HG03139 (cell line): ENCODE results near the gene DDX17.

Source experiments
- ATAC-seq: cut with Tn5 transposase; IDR thresholded peaks from one replicate; pipeline ENCODE4 v1.9.1; 2021; ENCODE audit not compliant: unreplicated experiment

Gene DDX17

DNA sequence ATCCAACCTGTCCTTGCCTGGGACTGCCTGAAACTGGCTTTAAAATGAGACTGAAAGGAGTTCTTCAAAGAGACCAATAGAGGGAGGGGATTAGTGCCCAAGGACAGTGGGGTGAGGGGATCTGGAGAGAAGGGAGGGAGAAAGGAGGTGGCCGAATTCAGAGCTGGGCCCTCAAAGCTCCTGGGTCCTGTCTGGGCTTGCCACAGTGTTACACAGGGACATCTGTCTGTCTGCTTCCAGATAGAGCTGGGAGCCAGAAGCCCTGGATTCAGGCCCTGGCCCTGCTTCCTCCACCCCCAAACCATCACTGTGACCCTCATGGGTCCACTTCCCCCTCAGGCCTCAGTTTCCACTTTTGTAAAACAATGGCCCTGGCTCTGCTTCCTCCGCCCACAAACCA lies 54.7 kb downstream of the DDX17 start:
- ATAC-seq = no peak

DNA sequence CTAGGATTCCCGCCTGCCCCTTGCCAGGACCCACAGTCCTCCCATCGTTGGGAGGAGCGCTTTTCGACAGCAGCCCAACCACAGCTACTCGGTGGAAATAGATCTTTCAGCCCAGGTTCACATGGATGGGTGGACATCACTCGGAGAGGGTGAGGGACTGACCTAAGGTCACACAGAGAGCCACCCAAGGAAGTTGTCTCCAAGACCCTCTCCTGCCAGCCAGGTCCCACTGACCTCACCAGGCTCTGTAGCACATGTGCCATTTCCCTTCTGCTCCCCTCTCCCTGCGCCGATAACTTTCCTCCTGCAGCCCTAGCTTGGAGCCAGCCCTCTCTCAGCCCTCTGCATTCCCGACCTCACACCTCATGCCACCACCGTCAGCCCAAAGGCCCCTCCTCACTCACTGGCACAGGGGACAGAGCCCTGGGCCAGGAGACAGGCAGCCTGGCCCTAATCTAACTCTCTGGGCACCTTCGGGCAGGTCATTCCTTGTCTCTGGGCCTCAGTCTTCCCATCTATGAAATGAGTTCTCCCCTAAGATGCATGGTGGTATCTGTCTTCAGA lies 55.8 kb downstream of the DDX17 start:
- ATAC-seq = no peak

GRCh38 chr22:38449776-38450175 lies 56.3 kb downstream of the DDX17 start:
- no peak for ATAC-seq

DNA sequence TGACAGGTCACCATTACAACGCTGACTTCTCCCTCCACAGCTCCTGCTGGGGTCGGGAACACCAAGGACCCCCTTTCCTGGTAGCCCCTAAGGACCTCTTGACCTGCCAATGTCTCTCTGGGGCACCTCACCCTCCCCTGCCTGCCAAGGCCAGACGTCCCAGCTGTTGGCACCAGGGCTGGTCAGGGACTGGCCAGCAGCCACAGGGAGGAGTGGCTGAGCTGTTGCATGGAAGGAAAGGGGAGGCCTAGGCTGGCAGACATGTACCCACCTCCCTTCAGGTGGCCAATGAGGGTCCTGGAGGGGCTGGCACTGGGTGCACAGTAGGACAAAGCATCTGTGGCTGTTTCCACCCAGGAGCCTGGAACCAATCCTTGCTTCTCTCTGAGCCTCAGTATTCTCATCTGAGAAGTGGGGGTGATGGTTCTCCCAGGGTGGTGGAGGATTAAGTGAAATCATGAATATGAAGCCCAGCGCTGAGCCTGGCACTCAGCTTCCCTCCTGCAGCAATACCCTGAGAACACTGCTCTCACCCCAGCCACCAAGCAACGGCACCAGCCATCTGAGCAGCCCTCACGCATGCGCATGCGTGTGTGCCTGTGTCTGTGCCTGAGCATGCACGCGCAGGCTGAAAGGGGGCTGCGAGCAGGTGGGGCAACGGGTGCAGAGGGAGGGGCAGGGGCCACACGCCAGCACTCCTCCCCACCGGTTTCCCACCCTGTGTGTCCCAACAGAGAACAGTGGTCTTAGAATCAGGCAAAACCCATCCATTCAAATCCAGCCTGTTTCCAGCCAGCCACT lies 57.0 kb downstream of the DDX17 start:
- ATAC-seq = no peak

GRCh38 chr22:38446018-38446601 lies 60.0 kb downstream of the DDX17 start:
- no peak for ATAC-seq

DNA sequence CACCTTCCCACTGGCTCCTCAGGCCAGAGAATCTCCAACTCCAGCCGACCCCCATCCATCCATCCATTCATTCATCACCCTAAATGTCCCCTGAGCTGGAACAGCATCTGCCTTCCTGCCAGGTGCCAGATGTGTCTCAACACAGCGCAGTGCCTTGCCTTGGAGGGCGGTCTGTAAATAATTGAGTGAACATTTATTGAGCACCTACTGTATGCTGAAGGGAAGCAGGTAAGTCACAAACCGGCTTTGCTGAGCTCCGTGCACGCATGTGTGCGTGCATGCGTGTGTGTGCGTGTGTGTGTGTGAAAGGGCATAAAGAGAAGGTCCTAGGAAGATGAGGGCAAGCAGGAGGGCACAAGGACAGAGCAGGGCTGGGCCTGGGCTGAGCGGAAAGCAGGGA lies 61.3 kb downstream of the DDX17 start:
- ATAC-seq = no peak

- no peak for ATAC-seq
Observed at GRCh38 chr22:38443628-38444521, 62.2 kb downstream of the DDX17 start.

- ATAC-seq = no peak
Observed at GRCh38 chr22:38442967-38443627, 63.0 kb downstream of the DDX17 start.

- ATAC-seq = no peak
Observed at GRCh38 chr22:38441620-38442287, 64.4 kb downstream of the DDX17 start.

DNA sequence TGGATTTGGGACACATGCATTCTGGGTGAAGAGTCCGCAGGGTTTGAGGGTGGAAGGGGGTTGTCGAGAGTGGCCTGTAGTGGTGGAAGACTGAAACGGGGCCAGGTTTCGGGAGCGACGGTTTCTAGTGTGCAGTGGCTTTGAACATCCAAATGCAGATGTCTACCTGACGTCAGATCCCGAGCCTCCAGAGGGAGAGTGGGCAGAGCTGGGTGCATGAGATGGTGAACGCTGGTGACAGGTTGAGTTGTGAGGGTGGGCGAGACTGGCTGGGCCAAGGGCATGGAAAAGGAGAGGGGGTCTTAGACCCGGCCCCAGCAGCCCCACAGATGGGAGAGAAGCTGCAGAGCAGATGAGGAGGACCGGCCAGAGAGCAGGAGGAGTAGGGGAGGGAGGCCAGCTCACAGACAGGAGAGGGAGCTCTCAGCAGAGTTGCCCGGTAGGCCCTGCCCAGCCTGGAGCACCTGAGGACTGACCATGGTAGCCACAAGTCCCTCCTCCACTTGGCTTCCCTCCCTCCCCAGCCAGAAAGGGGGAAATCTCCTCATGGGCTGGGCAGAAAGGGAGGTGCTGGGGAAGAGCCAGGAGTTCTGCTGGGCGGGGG lies 65.3 kb downstream of the DDX17 start:
- no peak for ATAC-seq

GRCh38 chr22:38437416-38437815 lies 68.7 kb downstream of the DDX17 start:
- no peak for ATAC-seq

DNA sequence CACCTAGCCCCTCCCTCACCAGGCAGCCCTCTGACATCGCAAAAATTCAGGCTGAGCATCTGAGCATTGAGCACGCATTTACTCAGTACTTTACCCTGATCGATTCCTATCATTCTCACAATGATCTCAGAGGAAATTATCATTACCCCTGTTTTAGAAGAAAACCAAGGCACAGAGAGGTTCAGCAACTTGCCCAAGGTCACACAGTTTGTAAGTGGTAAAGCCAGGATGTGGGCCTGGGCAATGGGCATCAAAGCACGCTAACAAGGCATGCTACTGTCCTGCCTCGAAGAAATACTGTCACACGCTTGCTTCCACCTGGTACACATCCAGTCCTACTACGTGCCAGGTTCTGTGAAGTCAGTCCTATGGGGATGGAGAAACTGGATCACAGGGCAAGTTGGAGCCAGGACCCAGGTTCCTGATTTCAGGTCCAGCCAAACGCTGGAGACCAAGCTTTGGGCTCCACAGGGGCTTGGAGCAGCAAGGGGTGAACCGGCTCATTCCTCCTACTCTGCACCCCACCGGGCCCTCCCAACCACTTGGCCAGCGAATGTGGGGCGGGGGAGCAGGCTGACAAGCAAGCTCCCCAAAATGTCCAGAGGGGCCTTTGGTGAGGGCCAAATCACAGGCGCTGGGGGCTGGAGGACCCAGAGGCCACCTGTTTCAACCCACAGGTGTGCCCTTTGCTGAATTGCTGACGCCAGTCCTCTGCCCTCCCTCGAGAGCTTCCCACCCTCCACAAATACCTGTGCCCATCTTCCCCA lies 69.3 kb downstream of the DDX17 start:
- ATAC-seq = no peak

GRCh38 chr22:38435965-38436364 lies 70.1 kb downstream of the DDX17 start:
- no peak for ATAC-seq

DNA sequence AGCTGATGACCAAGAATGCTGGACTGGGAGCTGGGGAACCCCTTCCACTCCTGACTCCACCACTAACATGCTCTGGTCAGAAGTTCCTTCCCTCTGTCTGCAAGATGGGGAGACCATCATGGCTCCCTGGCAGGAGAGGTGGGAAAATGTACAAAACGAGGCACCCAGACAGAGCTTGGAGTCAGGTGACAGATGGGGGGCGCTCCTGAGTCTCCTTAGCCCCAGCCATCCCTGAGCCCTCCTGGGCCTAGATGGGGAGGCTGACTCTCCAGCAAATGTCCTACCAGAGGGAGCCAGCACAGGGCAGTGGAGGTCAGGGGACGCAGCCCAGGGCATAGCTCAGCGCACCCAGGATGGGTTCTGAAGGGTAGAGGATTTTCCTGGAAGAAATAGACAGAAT lies 71.1 kb downstream of the DDX17 start:
- no peak for ATAC-seq

DNA sequence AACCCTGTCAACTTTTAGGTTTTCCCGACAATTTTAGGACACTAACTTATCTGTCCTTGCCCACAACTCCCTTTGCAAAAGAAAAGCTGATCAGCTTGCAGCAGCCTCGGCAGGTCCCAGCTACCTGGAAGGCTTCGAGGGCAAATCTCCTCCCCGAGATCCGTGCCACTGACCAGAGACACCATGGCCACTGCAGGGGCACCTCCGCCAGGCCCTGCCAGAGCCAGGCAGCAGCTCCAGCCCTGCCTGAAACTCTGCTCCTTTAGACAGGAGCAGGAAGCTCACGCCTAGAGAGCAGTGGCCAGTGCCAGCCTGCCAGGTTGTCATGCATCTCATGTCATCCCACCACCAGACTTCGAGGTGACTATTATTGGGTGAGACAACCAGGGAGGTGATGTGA lies 72.2 kb downstream of the DDX17 start:
- ATAC-seq = no peak
